Measurements from ENCODE around the gene SESN2. TPM values are rescaled to one million over a fixed set of nuclear protein-coding genes. Genes with fewer than 3 reads are reported as not detected.

The SESN2 gene
- total RNA-seq, 2 experiments from 2014 or later = 12.5 to 12.6 TPM

DNA sequence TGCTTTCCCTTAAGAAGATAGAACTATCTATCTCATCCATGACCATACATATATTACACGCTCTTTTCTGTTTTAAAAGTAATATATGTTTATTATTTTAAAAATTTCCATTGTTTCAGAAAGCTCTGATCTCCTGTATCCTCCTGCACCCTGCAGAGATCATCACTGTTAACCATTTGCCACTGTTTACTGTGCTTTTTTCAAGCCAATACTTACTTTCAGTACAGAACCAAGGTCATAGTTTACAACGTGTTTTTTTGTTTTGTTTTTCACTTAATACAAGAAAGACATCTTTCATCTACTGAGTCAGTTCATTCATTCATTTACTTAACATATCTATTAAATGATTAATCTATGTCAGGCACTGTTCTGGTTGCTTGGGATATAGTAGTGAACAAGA, 10.2 kb downstream of the SESN2 start:
- no peak overlapping the region for H3K27ac Mint-ChIP-seq
- H3K4me1 Mint-ChIP-seq (ENCODE audit: low read depth) = no peaks in the 10 kb centered on the region
- no peaks in the 10 kb centered on the region for H3K27me3 Mint-ChIP-seq (ENCODE audit: low read depth)
- POLR2A ChIA-PET = interaction anchor here (0.6 to 0.7 kb wide), 2 partner anchors 10 to 56 kb away, joined by 3 to 4 read pairs; no protein-coding TSS in a partner anchor
- H3K9me3 Mint-ChIP-seq (ENCODE audit: insufficient read depth) = no peaks in the 10 kb centered on the region
- DNase-seq = no peak
- CTCF ChIA-PET = interaction anchor here (0.6 to 1.6 kb wide), 3 partner anchors 21 to 606 kb away, joined by 3 to 6 read pairs (median 3); no protein-coding TSS in a partner anchor
- no peak overlapping the region for H3K4me3 Mint-ChIP-seq
- H3K36me3 Mint-ChIP-seq (ENCODE audit: low read depth) = peaks cover 14% of the 10 kb centered on the region
- ATAC-seq = no peak

DNA sequence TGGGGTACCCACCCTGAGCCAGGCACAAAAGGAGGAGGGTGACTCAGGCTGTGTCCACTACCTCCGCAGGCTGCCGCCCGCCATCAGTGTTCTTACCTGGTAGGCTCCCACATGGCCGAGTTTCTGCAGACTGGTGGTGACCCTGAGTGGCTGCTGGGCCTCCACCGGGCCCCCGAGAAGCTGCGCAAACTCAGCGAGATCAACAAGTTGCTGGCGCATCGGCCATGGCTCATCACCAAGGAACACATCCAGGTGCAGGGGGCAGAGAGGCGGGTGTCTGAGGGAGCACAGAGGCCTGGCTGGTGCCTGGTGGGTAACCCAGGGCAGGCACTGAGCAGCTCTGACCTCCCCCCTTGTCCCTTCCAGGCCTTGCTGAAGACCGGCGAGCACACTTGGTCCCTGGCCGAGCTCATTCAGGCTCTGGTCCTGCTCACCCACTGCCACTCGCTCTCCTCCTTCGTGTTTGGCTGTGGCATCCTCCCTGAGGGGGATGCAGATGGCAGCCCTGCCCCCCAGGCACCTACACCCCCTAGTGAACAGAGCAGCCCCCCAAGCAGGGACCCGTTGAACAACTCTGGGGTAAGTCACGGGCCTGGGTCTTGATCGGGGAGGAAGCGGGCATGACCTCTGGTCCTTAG, 13.0 kb downstream of the SESN2 start:
- Mint-ChIP-seq H3K36me3 (ENCODE audit: low read depth) (peaks cover 20% of the 10 kb centered on the region), H3K4me1 (ENCODE audit: low read depth) (no peaks in the 10 kb centered on the region), H3K27ac (no peak overlapping the region), H3K4me3 (no peak overlapping the region), H3K27me3 (ENCODE audit: low read depth) (no peaks in the 10 kb centered on the region), H3K9me3 (ENCODE audit: insufficient read depth) (no peaks in the 10 kb centered on the region)
- CTCF ChIA-PET = interaction anchor here (1.3 kb wide), 1 partner anchor 11 kb away, joined by 3 read pairs; no protein-coding TSS in a partner anchor
- DNase-seq = no peak
- ATAC-seq = no peak
- POLR2A ChIA-PET = no interaction called here

DNA sequence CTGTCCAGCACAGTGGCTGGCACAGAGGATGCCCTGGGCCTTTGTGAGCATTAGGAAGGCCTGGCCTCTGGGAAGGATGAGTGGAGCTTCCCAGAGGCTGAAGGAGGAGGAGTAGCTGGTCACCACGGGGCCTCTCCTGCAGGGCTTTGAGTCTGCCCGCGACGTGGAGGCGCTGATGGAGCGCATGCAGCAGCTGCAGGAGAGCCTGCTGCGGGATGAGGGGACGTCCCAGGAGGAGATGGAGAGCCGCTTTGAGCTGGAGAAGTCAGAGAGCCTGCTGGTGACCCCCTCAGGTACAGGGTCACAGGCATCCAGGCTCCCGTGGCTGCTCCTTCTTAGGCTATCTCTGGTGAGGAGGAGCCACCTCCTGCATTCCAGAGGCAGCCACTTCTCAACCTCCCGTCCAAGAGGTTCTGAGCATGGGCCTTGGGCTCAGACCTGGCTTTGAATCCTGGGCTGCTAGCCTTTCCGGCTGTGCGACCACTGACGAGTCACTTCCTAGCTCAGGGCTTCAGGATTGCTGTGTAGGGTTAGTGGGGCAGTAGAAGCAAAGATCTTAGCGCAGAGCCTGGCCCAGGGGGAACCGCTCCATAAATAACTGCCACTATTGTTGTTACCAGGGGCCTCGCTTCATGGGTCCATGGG, 14.0 kb downstream of the SESN2 start:
- H3K4me3 Mint-ChIP-seq = no peak overlapping the region
- H3K9me3 Mint-ChIP-seq (ENCODE audit: insufficient read depth) = no peaks in the 10 kb centered on the region
- ATAC-seq = no peak
- peaks cover 28% of the 10 kb centered on the region for H3K36me3 Mint-ChIP-seq (ENCODE audit: low read depth)
- CTCF ChIA-PET = interaction anchor here (1.3 kb wide), 1 partner anchor 12 kb away, joined by 3 read pairs; no protein-coding TSS in a partner anchor
- H3K4me1 Mint-ChIP-seq (ENCODE audit: low read depth) = no peaks in the 10 kb centered on the region
- POLR2A ChIA-PET = no interaction called here
- DNase-seq = no peak
- H3K27ac Mint-ChIP-seq = no peak overlapping the region
- H3K27me3 Mint-ChIP-seq (ENCODE audit: low read depth) = no peaks in the 10 kb centered on the region

DNA sequence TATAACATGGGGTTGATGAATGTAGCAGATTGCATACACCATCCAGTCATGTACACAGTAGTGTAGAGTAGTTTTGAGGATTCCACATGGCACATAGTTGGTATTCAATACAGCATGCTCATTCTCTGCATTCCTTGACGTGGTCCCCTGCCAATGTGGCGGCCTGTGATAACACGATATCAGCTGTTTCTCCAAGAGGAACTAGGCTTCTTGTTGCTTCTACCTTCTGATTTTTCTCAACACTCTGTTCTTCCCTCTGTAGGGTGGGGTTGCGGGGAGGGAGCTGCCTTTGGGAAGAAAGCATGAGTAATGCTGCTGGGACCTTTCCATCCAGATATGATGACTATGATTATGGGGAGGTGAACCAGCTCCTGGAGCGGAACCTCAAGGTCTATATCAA, 19.4 kb downstream of the SESN2 start:
- H3K9me3 Mint-ChIP-seq (ENCODE audit: insufficient read depth) = no peaks in the 10 kb centered on the region
- no peak overlapping the region for H3K4me3 Mint-ChIP-seq
- peaks cover 25% of the 10 kb centered on the region for H3K4me1 Mint-ChIP-seq (ENCODE audit: low read depth)
- no peaks in the 10 kb centered on the region for H3K27me3 Mint-ChIP-seq (ENCODE audit: low read depth)
- peaks cover 45% of the 10 kb centered on the region for H3K36me3 Mint-ChIP-seq (ENCODE audit: low read depth)
- ChIA-PET CTCF (no interaction called here), POLR2A (no interaction called here)
- no peak for DNase-seq
- H3K27ac Mint-ChIP-seq = no peak overlapping the region
- ATAC-seq = no peak

DNA sequence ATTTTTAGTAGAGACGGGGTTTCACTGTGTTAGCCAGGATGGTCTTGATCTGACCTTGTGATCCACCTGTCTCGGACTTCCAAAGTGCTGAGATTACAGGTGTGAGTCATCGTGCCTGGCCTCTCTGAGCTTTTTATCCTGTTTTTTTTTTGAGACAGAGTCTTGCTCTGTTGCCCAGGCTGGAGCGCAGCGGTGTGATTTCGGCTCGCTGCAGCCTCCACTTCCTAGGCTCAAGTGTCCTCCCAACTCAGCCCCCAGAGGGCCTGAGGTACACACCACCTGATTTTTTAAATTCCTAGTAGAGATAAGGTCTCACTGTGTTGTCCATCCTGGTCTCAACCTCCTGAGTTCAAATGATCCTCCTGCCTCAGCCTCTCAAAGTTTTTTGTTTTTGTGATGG, 20.4 kb downstream of the SESN2 start:
- H3K27ac Mint-ChIP-seq = no peak overlapping the region
- ChIA-PET CTCF (interaction anchor here (0.8 to 1.7 kb wide), 2 partner anchors 16 to 31 kb away, joined by 3 to 8 read pairs; no protein-coding TSS in a partner anchor), POLR2A (no interaction called here)
- H3K9me3 Mint-ChIP-seq (ENCODE audit: insufficient read depth) = no peaks in the 10 kb centered on the region
- no peak for ATAC-seq
- peaks cover 25% of the 10 kb centered on the region for H3K4me1 Mint-ChIP-seq (ENCODE audit: low read depth)
- H3K4me3 Mint-ChIP-seq = no peak overlapping the region
- H3K27me3 Mint-ChIP-seq (ENCODE audit: low read depth) = no peaks in the 10 kb centered on the region
- no peak for DNase-seq
- H3K36me3 Mint-ChIP-seq (ENCODE audit: low read depth) = peaks cover 39% of the 10 kb centered on the region

DNA sequence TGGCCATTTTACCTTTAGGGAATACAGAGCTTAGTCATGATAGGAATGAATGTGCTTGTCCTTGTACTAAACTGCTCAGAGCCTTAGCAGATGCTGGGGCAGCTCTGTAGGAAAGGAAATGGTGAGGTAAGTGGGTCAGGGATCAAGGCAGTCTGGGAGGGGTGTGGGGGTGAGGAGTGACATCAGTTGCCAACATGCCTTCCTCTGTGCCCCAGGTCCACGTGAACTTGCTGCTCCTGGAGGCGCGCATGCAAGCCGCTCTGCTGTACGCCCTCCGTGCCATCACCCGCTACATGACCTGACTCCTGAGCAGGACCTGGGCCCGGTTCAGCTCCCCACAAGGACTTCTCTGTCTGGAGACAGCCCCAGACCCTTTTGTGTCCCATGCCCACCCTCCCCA, 21.2 kb downstream of the SESN2 start:
- H3K4me3 Mint-ChIP-seq = no peak overlapping the region
- H3K36me3 Mint-ChIP-seq (ENCODE audit: low read depth) = peaks cover 36% of the 10 kb centered on the region
- no peak overlapping the region for H3K27ac Mint-ChIP-seq
- ATAC-seq (peak; percentile 33), DNase-seq (no peak)
- POLR2A ChIA-PET = interaction anchor here (1.3 kb wide), 1 partner anchor 48 kb away, joined by 3 read pairs; the partner anchor contains the start of gene MED18
- H3K9me3 Mint-ChIP-seq (ENCODE audit: insufficient read depth) = no peaks in the 10 kb centered on the region
- H3K27me3 Mint-ChIP-seq (ENCODE audit: low read depth) = no peaks in the 10 kb centered on the region
- CTCF ChIA-PET = interaction anchor here (0.8 to 1.7 kb wide), 2 partner anchors 15 to 32 kb away, joined by 3 to 8 read pairs; no protein-coding TSS in a partner anchor
- H3K4me1 Mint-ChIP-seq (ENCODE audit: low read depth) = peaks cover 25% of the 10 kb centered on the region

DNA sequence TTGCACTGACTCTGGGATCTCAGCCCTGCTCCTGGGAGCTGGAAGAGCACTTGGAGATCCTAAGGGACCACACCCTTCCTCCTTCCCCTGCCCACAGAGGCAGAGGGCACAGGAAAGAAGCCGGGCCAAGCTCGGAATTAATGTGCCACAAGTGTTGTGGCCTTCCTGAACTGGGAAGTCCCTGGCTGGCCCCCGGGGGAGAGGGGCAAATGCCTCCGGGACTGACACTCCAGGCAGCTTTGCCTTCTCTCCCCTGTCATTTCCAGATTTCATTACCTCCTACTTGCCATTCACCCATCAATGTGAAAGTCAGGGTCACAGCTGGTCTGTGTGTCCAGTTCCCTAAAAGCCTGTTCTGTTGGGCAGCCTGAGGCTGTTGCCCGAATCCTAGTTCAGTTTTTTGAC, 21.7 kb downstream of the SESN2 start:
- H3K4me1 Mint-ChIP-seq (ENCODE audit: low read depth) = peaks cover 25% of the 10 kb centered on the region
- no peaks in the 10 kb centered on the region for H3K27me3 Mint-ChIP-seq (ENCODE audit: low read depth)
- ChIA-PET POLR2A (interaction anchor here (1.3 kb wide), 1 partner anchor 48 kb away, joined by 3 read pairs; the partner anchor contains the start of gene MED18), CTCF (interaction anchor here (1.7 kb wide), 1 partner anchor 32 kb away, joined by 8 read pairs; no protein-coding TSS in a partner anchor)
- no peak for DNase-seq
- no peaks in the 10 kb centered on the region for H3K9me3 Mint-ChIP-seq (ENCODE audit: insufficient read depth)
- no peak for ATAC-seq
- H3K4me3 Mint-ChIP-seq = no peak overlapping the region
- no peak overlapping the region for H3K27ac Mint-ChIP-seq
- peaks cover 36% of the 10 kb centered on the region for H3K36me3 Mint-ChIP-seq (ENCODE audit: low read depth)

DNA sequence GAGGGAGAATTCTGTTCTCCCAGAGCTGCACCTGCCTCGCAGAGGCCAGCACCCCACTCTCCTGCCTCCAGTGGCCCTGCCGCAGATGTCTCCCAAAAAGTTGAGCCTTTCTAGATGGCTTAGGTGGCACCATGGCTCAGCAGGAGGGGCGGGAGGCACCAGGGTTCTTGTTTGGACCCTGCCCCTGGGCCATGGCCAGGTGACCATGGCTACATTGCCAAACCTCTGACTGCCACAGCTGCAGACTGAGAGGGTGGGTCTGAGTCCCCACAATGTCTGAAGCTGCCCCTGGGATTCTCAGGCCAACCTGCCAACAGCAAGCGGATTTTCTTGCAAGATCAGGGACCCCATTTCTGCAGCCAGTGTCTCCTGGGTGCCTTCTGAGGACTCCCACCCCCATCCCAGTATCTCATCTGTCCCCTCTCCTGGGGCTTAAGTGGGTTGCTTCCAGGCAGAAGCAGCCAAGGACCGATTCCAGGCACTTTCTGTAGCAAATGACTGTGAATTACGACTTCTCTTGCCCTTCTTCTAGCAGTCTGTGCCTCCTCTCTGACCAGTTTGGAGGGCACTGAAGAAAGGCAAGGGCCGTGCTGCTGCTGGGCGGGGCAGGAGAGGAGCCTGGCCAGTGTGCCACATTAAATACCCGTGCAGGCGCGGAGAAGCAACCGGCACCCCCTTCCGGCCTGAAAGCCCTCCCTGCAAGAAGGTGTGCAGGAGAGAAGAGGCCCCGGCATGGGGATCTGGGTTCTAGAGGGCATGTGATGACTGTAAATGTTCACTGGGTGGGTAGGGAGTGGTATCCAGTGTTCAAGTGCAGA, 22.5 kb downstream of the SESN2 start:
- Mint-ChIP-seq H3K4me1 (ENCODE audit: low read depth) (peaks cover 25% of the 10 kb centered on the region), H3K27ac (peak overlapping the region; percentile 44), H3K4me3 (no peak overlapping the region), H3K27me3 (ENCODE audit: low read depth) (no peaks in the 10 kb centered on the region), H3K9me3 (ENCODE audit: insufficient read depth) (no peaks in the 10 kb centered on the region), H3K36me3 (ENCODE audit: low read depth) (peaks cover 36% of the 10 kb centered on the region)
- CTCF ChIA-PET = no interaction called here
- POLR2A ChIA-PET = no interaction called here
- ATAC-seq (no peak), DNase-seq (no peak)

DNA sequence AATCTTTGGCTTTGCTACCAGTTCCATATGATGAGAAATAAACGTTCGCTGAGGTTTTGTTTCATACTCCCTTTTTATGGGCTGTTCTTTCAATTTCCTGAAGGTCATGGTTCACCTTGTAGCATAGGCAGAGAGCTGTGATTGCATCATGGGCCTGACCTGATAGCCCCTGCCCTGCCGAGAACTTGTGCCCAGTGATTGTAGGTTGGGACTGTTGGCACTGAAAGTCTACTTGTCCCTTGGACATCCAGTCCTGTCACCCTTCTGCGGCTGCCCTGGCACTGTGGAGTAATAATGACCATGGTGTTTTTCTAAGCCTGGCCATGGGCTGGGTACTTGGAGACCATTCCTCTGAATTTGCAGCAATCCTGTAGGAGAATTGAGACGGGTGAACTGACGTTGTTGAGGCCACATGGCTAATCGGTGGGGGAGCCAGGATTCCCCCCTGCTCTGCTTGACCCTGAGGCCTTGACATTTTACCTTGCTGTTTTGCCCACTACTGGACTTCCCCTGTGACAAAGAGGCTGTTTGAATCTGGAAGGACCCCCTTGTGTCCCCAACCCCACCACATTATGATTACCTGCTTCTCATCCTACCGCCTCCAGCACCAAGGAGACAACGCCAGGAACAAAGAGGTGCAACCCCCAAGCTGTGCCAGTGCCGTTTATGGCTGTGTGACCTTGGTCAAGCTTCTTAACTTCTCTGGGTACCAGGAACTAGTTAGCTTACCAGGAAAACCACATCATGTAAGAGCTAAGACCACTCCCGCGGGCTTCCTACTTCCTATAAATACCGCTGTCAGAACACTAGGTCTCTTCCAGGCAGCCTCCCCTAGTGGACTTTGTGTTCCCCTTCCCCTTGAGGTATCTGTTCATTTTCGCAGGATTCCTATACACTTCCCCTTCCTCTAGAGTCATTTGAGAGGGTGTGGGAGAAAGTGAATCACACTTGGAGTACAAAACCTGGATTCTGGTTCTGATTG, 23.4 kb downstream of the SESN2 start:
- Mint-ChIP-seq H3K36me3 (ENCODE audit: low read depth) (peaks cover 30% of the 10 kb centered on the region), H3K4me1 (ENCODE audit: low read depth) (peaks cover 30% of the 10 kb centered on the region), H3K9me3 (ENCODE audit: insufficient read depth) (no peaks in the 10 kb centered on the region), H3K4me3 (no peak overlapping the region), H3K27me3 (ENCODE audit: low read depth) (peaks cover 5% of the 10 kb centered on the region), H3K27ac (peak overlapping the region; percentile 33)
- ATAC-seq = no peak
- CTCF ChIA-PET = interaction anchor here (1.5 kb wide), 1 partner anchor 34 kb away, joined by 6 read pairs; no protein-coding TSS in a partner anchor
- no peak for DNase-seq
- POLR2A ChIA-PET = no interaction called here

DNA sequence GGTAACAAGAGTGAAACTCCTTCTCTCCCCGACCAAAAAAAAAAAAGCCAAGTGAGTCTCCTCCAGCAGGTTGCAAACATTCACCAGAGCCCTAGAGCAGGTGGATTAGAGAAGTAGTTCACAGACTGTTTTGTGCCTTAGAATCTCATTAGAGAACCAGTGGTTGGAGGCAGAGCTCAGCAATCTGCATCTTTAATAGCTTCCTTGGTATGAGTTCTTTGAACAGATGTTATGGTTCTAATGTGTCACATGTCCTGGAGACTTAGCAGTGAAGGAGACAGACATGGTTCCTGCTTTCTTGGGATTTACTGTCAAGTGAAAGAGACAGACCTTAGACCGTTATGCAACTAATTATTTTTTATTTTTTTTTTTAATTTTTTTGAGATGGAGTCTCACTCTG, 26.8 kb downstream of the SESN2 start:
- no peak overlapping the region for H3K4me3 Mint-ChIP-seq
- peaks cover 15% of the 10 kb centered on the region for H3K36me3 Mint-ChIP-seq (ENCODE audit: low read depth)
- ChIA-PET CTCF (interaction anchor here (0.8 kb wide), 1 partner anchor 78 kb away, joined by 3 read pairs; no protein-coding TSS in a partner anchor), POLR2A (no interaction called here)
- no peak overlapping the region for H3K27ac Mint-ChIP-seq
- no peaks in the 10 kb centered on the region for H3K9me3 Mint-ChIP-seq (ENCODE audit: insufficient read depth)
- ATAC-seq (no peak), DNase-seq (no peak)
- H3K27me3 Mint-ChIP-seq (ENCODE audit: low read depth) = peaks cover 7% of the 10 kb centered on the region
- peaks cover 26% of the 10 kb centered on the region for H3K4me1 Mint-ChIP-seq (ENCODE audit: low read depth)

DNA sequence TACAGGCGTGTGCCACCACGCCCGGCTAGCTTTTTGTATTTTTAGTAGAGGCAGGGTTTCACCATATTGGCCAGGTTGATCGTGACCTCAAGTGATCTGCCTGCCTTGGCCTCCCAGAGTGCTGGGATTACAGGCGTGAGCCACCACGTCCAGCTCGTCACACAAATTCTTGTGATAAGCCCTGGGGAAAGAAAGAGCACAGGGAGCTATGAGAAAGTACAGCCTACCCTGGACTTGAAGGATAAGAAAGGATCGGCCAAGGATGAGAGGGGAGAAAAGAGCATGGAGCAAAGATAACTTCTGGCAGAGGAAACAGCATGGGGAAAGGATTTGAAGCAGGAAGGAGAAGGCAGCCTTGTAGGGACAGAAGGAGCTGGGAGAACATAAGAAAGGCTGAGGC, 29.2 kb downstream of the SESN2 start:
- ChIA-PET CTCF (interaction anchor here (2.2 kb wide), 1 partner anchor 39 kb away, joined by 7 read pairs; no protein-coding TSS in a partner anchor), POLR2A (interaction anchor here (1.2 kb wide), 1 partner anchor 40 kb away, joined by 5 read pairs; the partner anchor contains the start of gene MED18)
- H3K27me3 Mint-ChIP-seq (ENCODE audit: low read depth) = peaks cover 7% of the 10 kb centered on the region
- no peak for ATAC-seq
- no peak for DNase-seq
- H3K27ac Mint-ChIP-seq = no peak overlapping the region
- H3K4me3 Mint-ChIP-seq = no peak overlapping the region
- no peaks in the 10 kb centered on the region for H3K36me3 Mint-ChIP-seq (ENCODE audit: low read depth)
- peaks cover 6% of the 10 kb centered on the region for H3K4me1 Mint-ChIP-seq (ENCODE audit: low read depth)
- H3K9me3 Mint-ChIP-seq (ENCODE audit: insufficient read depth) = no peaks in the 10 kb centered on the region

Measured in activated CD8-positive, alpha-beta T cell treated with anti-CD3 and anti-CD28 coated beads, Interleukin-2, amount 10 ng/mL, durations not matched to agents 7 days and 5 days (primary cell).